Left ventricle myocardium inferior (tissue), 1 donor: ENCODE data around the gene TBCD. TPM values are rescaled to one million over a fixed set of nuclear protein-coding genes. Genes with fewer than 3 reads are reported as not detected.

Source experiments
- DNase-seq: peaks from one replicate; pipeline ENCODE4 v3.0.0-alpha.2; 2020
- H3K27ac ChIP-seq: fragments of 200-600 bp; replicated peaks from 2 replicates; pipeline ENCODE4 v1.8.0; 2021
- H3K27me3 ChIP-seq: fragments of 200-600 bp; 2 replicates; pipeline ENCODE4 v1.8.0; 2021; ENCODE audit warnings: low read depth
- H3K36me3 ChIP-seq: fragments of 200-600 bp; 2 replicates; pipeline ENCODE4 v1.8.0; 2021
- H3K4me1 ChIP-seq: fragments of 200-600 bp; 2 replicates; pipeline ENCODE4 v1.8.0; 2021
- H3K4me3 ChIP-seq: fragments of 200-600 bp; 2 replicates; pipeline ENCODE4 v1.8.0; 2021; ENCODE audit warnings: mild to moderate bottlenecking, moderate library complexity
- H3K9me3 ChIP-seq: fragments of 200-600 bp; replicated peaks from 2 replicates; pipeline ENCODE4 v1.8.0; 2021
- intact Hi-C: fragments of 100-400 bp; cut with micrococcal nuclease; formaldehyde crosslinking; loops from one replicate; pipeline ENCODE4 v1.11.0; 2022
- total RNA-seq: library from RNA; stranded (reverse); fragmentation: NEBNext Ultra II Directional; extraction: Animal tissue kit (Norgen Biotek cat#: 25700); gene quantifications from one replicate; pipeline ENCODE4 v1.2.1, GENCODE V29; 2021
- TF ChIP-seq, protein P1 (sequence below): fragments of 200-600 bp; IDR thresholded peaks from 2 replicates; pipeline ENCODE4 v1.8.0; 2021; ENCODE audit warnings: antibody characterized with exemption, mild to moderate bottlenecking, borderline replicate concordance
- donor health status: DM: no; HTN: yes; CAD: no; lungs with severe emphysema.

The TBCD gene
- total RNA-seq, 1 donor from 2014 or later, result 48.0 TPM

DNA sequence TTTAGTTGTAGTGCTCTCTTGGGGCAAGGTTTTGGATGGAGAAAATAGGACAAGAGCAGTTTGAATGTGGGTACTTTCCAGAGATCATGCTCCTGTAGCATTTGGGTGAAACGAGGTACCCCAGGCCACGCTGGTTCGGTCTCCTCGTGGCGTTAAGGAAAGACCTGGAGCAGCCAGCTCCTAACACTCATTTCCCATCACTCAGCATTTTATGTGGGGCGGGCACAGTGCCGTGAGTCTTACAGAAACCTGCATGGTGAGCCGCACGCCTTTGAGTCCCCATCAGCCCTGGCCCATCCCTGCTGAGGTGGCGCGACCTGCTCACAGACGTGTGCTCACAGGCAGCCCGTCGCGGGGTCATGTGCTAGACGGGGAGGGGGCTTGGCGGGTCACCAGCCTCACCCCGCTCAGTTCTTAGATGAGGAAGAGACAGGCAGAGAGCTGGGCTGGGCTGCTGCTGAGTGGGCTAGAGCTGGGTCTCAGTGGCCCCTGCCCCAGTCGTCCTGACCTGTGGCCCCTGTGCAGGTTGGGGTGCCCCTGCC, 37.3 kb downstream of the TBCD start:
- Histone ChIP-seq H3K9me3 (no peaks in the 10 kb centered on the region), H3K4me1 (peaks cover 5% of the 10 kb centered on the region), H3K27ac (no peak overlapping the region), H3K36me3 (peaks cover 12% of the 10 kb centered on the region), H3K27me3 (no peaks in the 10 kb centered on the region), H3K4me3 (no peak overlapping the region)
- no peak for DNase-seq
- TF ChIP-seq, protein P1, sequence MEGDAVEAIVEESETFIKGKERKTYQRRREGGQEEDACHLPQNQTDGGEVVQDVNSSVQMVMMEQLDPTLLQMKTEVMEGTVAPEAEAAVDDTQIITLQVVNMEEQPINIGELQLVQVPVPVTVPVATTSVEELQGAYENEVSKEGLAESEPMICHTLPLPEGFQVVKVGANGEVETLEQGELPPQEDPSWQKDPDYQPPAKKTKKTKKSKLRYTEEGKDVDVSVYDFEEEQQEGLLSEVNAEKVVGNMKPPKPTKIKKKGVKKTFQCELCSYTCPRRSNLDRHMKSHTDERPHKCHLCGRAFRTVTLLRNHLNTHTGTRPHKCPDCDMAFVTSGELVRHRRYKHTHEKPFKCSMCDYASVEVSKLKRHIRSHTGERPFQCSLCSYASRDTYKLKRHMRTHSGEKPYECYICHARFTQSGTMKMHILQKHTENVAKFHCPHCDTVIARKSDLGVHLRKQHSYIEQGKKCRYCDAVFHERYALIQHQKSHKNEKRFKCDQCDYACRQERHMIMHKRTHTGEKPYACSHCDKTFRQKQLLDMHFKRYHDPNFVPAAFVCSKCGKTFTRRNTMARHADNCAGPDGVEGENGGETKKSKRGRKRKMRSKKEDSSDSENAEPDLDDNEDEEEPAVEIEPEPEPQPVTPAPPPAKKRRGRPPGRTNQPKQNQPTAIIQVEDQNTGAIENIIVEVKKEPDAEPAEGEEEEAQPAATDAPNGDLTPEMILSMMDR, result no peak
- intact Hi-C loops, result no loop called here

DNA sequence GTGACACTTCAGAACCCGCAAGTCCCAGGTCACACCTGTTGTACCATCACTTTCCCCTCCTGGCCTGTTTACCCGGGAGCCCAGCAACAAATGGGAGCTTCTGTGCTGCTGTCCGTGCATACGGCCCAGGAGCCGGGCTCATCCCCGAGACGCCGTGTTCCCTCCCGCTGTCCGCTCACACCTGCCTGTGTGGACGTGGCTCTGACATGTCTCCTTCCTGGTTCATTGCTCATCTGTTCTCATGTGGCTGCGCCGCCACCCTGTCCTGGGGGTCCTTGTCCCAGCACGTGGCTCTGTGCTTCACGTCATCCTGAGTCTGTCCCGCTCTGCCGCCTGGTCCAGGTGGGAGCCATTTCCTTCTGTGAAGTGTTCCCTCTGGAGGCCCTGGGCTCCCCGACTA, 37.9 kb downstream of the TBCD start:
- intact Hi-C loops, result no loop called here
- no peaks in the 10 kb centered on the region for H3K27me3 ChIP-seq
- no peak for DNase-seq
- peaks cover 12% of the 10 kb centered on the region for H3K4me1 ChIP-seq
- H3K4me3 ChIP-seq, result no peak overlapping the region
- H3K36me3 ChIP-seq, result peaks cover 7% of the 10 kb centered on the region
- H3K27ac ChIP-seq, result no peak overlapping the region
- no peaks in the 10 kb centered on the region for H3K9me3 ChIP-seq
- TF ChIP-seq, protein P1, result no peak

DNA sequence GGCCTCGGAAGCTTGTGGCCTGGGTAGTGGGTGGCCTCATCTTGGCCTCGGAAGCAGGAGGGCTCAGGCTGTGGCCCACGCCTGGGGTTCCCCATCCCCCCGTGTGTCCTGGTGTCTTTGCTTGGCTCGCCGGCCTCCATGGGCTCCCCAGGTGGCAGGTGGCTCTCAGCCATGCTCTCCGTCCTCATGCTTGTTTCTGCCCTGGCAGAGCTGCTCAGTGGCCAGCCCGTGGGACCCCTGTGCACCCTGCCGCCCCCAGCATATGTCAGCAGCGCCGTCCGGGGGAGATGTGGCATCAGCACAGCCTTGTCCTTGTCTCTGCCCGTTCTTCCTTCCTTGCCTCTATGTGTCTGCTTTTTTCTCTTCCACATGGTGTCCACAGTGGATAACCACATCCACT, 38.5 kb downstream of the TBCD start:
- Histone ChIP-seq H3K9me3 (no peaks in the 10 kb centered on the region), H3K27me3 (no peaks in the 10 kb centered on the region), H3K4me3 (no peak overlapping the region), H3K4me1 (peaks cover 16% of the 10 kb centered on the region), H3K27ac (no peak overlapping the region), H3K36me3 (peaks cover 7% of the 10 kb centered on the region)
- intact Hi-C loops, result no loop called here
- no peak for DNase-seq
- TF ChIP-seq, protein P1, result no peak

DNA sequence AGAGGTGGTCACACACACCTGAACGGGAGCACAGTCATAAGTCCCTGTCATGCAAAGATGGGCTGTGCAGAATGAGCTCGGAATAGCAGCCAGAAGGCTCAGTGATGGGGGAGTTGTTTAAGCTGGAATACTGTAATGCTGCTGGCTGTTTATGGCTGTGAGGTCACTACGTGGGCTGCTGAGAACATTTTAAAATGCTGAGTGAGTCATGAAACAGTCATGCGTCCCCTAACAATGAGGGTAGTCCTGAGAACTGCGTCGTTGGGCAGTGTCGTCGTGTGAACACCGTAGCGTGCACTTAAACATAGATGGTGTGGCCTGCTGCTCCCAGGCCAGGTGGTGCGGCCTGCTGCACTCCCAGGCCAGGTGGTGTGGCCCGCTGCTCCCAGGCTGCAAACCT, 39.7 kb downstream of the TBCD start:
- H3K27ac ChIP-seq, result no peak overlapping the region
- no peak overlapping the region for H3K4me3 ChIP-seq
- no peaks in the 10 kb centered on the region for H3K9me3 ChIP-seq
- intact Hi-C loops, result no loop called here
- peaks cover 7% of the 10 kb centered on the region for H3K36me3 ChIP-seq
- DNase-seq, result no peak
- H3K27me3 ChIP-seq, result no peaks in the 10 kb centered on the region
- TF ChIP-seq, protein P1, result no peak
- H3K4me1 ChIP-seq, result peaks cover 24% of the 10 kb centered on the region

DNA sequence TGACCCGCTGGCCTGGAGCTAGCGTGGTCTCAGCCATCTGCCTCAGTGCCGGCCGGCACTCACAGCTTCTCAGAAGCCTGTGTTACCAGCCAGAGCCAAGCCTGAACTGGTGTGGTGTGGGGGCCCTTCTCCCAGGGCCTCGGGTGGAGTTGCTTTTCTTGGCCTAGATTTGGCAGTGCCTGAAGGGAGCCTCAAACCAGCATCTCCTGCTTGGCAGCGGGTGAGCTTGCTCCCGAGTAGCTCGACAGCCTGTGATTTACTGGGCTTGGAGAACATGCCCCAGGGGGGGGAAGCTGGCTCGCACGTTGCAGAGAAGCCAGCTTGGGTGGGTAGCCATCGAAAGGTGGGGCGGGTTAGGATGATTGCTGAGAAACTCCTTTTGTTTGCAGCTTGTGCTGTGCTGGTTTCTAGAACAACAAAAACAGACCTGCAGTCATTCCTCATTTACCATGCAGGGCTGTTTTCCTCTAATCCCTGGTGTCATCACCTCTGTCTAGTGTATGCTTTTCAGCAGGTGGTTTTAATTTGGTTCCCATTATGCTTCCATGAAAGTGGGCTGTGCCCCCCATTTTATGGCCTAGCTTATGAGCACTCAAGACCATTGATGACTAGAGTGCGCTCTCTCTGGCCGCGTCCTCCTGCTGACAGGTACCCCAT, 42.2 kb downstream of the TBCD start:
- DNase-seq, result no peak
- H3K9me3 ChIP-seq, result no peaks in the 10 kb centered on the region
- H3K27me3 ChIP-seq, result no peaks in the 10 kb centered on the region
- TF ChIP-seq, protein P1, result no peak
- H3K4me3 ChIP-seq, result no peak overlapping the region
- intact Hi-C loops, result no loop called here
- peaks cover 8% of the 10 kb centered on the region for H3K36me3 ChIP-seq
- H3K27ac ChIP-seq, result peak overlapping the region; percentile 77
- peaks cover 24% of the 10 kb centered on the region for H3K4me1 ChIP-seq
